Peyer's patch (tissue), 4 donors: ENCODE data around the gene PKP2. TPM values are rescaled to one million over a fixed set of nuclear protein-coding genes. Genes with fewer than 3 reads are reported as not detected.

Source experiments
- DNase-seq, 3 donors: peaks; one replicate each; pipeline ENCODE4 v3.0.0-alpha.2; 2017 to 2019
- H3K27ac ChIP-seq, 4 donors: fragments of 200-600 bp; sonication (generic); one replicate each; pipeline ENCODE4 v1.5.1; 2016 to 2019
- H3K27me3 ChIP-seq, 2 donors: fragments of 200-600 bp; sonication (generic); one replicate each; pipeline ENCODE4 v1.5.1; 2019
- H3K36me3 ChIP-seq, 3 donors: fragments of 200-600 bp; sonication (generic); one replicate each; pipeline ENCODE4 v1.5.1; 2016 to 2019
- H3K4me1 ChIP-seq, 4 donors: fragments of 200-600 bp; sonication (generic); one replicate each; pipeline ENCODE4 v1.5.1; 2016 to 2019
- H3K4me3 ChIP-seq, 4 donors: fragments of 200-600 bp; sonication (generic); 1 replicate in 3 of 4; 2 replicates in 1 of 4; pipeline ENCODE4 v1.5.1; 2016 to 2019; ENCODE audit warnings: mild to moderate bottlenecking in 1 of 4
- H3K9me3 ChIP-seq, 4 donors: fragments of 200-600 bp; sonication (generic); one replicate each; pipeline ENCODE4 v1.5.1; 2016 to 2019; ENCODE audit warnings: mild to moderate bottlenecking in 1 of 4
- CTCF ChIP-seq, 6 experiments: fragments of 450-650 bp in 4 of 6; fragments of 200-600 bp in 2 of 6; sonication (generic) in 1 of 6; IDR thresholded peaks; one replicate each; pipeline ENCODE4 v1.5.1; 2017 to 2019; ENCODE audit warnings: antibody characterized with exemption in 6 of 6, mild to moderate bottlenecking in 3 of 6, moderate library complexity in 1 of 6
- POLR2A ChIP-seq, 2 donors: fragments of 450-650 bp; IDR thresholded peaks; one replicate each; pipeline ENCODE4 v1.5.1; 2017; ENCODE audit warnings: antibody characterized with exemption in 2 of 2, mild to moderate bottlenecking in 2 of 2, moderate library complexity in 2 of 2
- total RNA-seq, 4 donors: library from RNA; depleted of rRNA; stranded (reverse); fragments of >200 nt; gene quantifications; one replicate each; pipeline ENCODE4 v1.1.0, GENCODE V29; 2016

PKP2 gene
- total RNA-seq, 4 donors from 2014 or later = 42.9 to 103 (median 64.8) TPM

GRCh38 chr12:32839828-32840227 is 56.7 kb downstream of the PKP2 start:
- Histone ChIP-seq H3K27ac (no peak overlapping the region), H3K4me1 (no peaks in the 10 kb centered on the region), H3K4me3 (no peak overlapping the region), H3K27me3 (no peaks in the 10 kb centered on the region), H3K36me3 (peaks cover 0 to 25% (median 0%) of the 10 kb centered on the region in 3 donors), H3K9me3 (no peaks in the 10 kb centered on the region)
- no peak for TF ChIP-seq CTCF (IDR thresholded peaks at IDR 0.05)
- TF ChIP-seq POLR2A (IDR thresholded peaks at IDR 0.05) = no peak
- no peak for DNase-seq

- DNase-seq = no peak
- H3K36me3 ChIP-seq = peaks cover 0 to 25% (median 0%) of the 10 kb centered on the region in 3 donors
- H3K4me1 ChIP-seq = no peaks in the 10 kb centered on the region
- H3K27me3 ChIP-seq = no peaks in the 10 kb centered on the region
- H3K27ac ChIP-seq = no peak overlapping the region
- TF ChIP-seq CTCF (IDR thresholded peaks at IDR 0.05) (no peak), POLR2A (IDR thresholded peaks at IDR 0.05) (no peak)
- H3K9me3 ChIP-seq = no peaks in the 10 kb centered on the region
- H3K4me3 ChIP-seq = no peak overlapping the region
Measured at GRCh38 chr12:32837974-32838373, 58.6 kb downstream of the PKP2 start.

GRCh38 chr12:32836710-32837109 is 59.9 kb downstream of the PKP2 start:
- Histone ChIP-seq H3K9me3 (no peaks in the 10 kb centered on the region), H3K27ac (no peak overlapping the region), H3K4me3 (no peak overlapping the region), H3K36me3 (peaks cover 0 to 25% (median 0%) of the 10 kb centered on the region in 3 donors), H3K27me3 (no peaks in the 10 kb centered on the region), H3K4me1 (no peaks in the 10 kb centered on the region)
- no peak for DNase-seq
- no peak for TF ChIP-seq CTCF (IDR thresholded peaks at IDR 0.05)
- no peak for TF ChIP-seq POLR2A (IDR thresholded peaks at IDR 0.05)

- no peak overlapping the region for H3K27ac ChIP-seq
Measured at GRCh38 chr12:32834122-32834521, 62.5 kb downstream of the PKP2 start.

GRCh38 chr12:32828552-32828951 is 68.0 kb downstream of the PKP2 start:
- no peaks in the 10 kb centered on the region for H3K27me3 ChIP-seq
- H3K4me1 ChIP-seq = no peaks in the 10 kb centered on the region
- TF ChIP-seq POLR2A (IDR thresholded peaks at IDR 0.05) (no peak), CTCF (IDR thresholded peaks at IDR 0.05) (no peak)
- H3K4me3 ChIP-seq = no peak overlapping the region
- no peaks in the 10 kb centered on the region for H3K9me3 ChIP-seq
- DNase-seq = no peak
- no peak overlapping the region for H3K27ac ChIP-seq
- peaks cover 0 to 5% (median 0%) of the 10 kb centered on the region in 3 donors for H3K36me3 ChIP-seq

More at GRCh38 chr12:32834122-32834521, 62.5 kb downstream of the PKP2 start:
- Histone ChIP-seq H3K36me3 (peaks cover 0 to 12% (median 0%) of the 10 kb centered on the region in 3 donors), H3K4me1 (no peaks in the 10 kb centered on the region), H3K9me3 (no peaks in the 10 kb centered on the region), H3K27me3 (no peaks in the 10 kb centered on the region), H3K4me3 (no peak overlapping the region)
- no peak for TF ChIP-seq POLR2A (IDR thresholded peaks at IDR 0.05)
- no peak for TF ChIP-seq CTCF (IDR thresholded peaks at IDR 0.05)
- no peak for DNase-seq

GRCh38 chr12:32828120-32828519 is 68.5 kb downstream of the PKP2 start:
- Histone ChIP-seq H3K4me1 (no peaks in the 10 kb centered on the region), H3K4me3 (no peak overlapping the region), H3K27me3 (no peaks in the 10 kb centered on the region), H3K36me3 (peaks cover 0 to 9% (median 0%) of the 10 kb centered on the region in 3 donors), H3K27ac (no peak overlapping the region), H3K9me3 (no peaks in the 10 kb centered on the region)
- TF ChIP-seq CTCF (IDR thresholded peaks at IDR 0.05) = no peak
- no peak for TF ChIP-seq POLR2A (IDR thresholded peaks at IDR 0.05)
- DNase-seq = no peak
